SK-N-SH (cell line): ENCODE data around the gene MEIS1.

Experiments
- CTCF ChIP-seq: fragments of 200-600 bp; sonication (generic); IDR thresholded peaks from 2 replicates; pipeline ENCODE4 v1.6.1; 2017; ENCODE audit warnings: antibody characterized with exemption, mild to moderate bottlenecking, moderate library complexity
- EP300 ChIP-seq, 2 experiments: IDR thresholded peaks; 2 replicates each; pipeline versions ENCODE4 v1.4.0 to v1.6.1; 2012; ENCODE audit warnings: borderline replicate concordance in 1 of 2, low read depth in 1 of 2, low read length in 1 of 2
- SMC3 ChIP-seq: IDR thresholded peaks from 2 replicates; pipeline ENCODE4 v1.6.1; 2012; ENCODE audit warnings: low read depth, low read length, improper control_type of control experiment
- TAF1 ChIP-seq: IDR thresholded peaks from 2 replicates; pipeline ENCODE4 v1.6.1; 2012; ENCODE audit warnings: low read depth, mild to moderate bottlenecking, low read length, moderate library complexity, borderline replicate concordance
- YY1 ChIP-seq: IDR thresholded peaks from 2 replicates; pipeline ENCODE4 v1.4.0; 2012; ENCODE audit warnings: low read depth, mild to moderate bottlenecking

GRCh38 chr2:66470199-66470598 lies 35.3 kb downstream of the MEIS1 start:
- TF ChIP-seq EP300 (IDR thresholded peaks at IDR 0.05; ENCODE audit: borderline replicate concordance in 1 of 2, low read depth in 1 of 2, low read length in 1 of 2) (no peak), CTCF (no peak), TAF1 (no peak), SMC3 (no peak), YY1 (no peak)
